Lower leg skin (tissue), 3 donors: ENCODE measurements around the gene ACACA.

Experiments
- CTCF ChIP-seq, 3 donors: fragments of 450-650 bp; IDR thresholded peaks; one replicate each; pipeline ENCODE4 v1.5.1; 2016; ENCODE audit warnings: antibody characterized with exemption in 3 of 3, mild to moderate bottlenecking in 3 of 3, moderate library complexity in 2 of 3
- POLR2A ChIP-seq, 2 donors: fragments of 450-650 bp; IDR thresholded peaks; one replicate each; pipeline ENCODE4 v1.6.1; 2016 to 2017; ENCODE audit warnings: antibody characterized with exemption in 2 of 2, mild to moderate bottlenecking in 1 of 2, moderate library complexity in 1 of 2

GRCh38 chr17:37097154-37097553 lies 309.5 kb downstream of the ACACA start:
- no peak for TF ChIP-seq CTCF (IDR thresholded peaks at IDR 0.05)
- no peak for TF ChIP-seq POLR2A (IDR thresholded peaks at IDR 0.05)
